Measurements from ENCODE around the gene FOXN3.

The FOXN3 gene

DNA sequence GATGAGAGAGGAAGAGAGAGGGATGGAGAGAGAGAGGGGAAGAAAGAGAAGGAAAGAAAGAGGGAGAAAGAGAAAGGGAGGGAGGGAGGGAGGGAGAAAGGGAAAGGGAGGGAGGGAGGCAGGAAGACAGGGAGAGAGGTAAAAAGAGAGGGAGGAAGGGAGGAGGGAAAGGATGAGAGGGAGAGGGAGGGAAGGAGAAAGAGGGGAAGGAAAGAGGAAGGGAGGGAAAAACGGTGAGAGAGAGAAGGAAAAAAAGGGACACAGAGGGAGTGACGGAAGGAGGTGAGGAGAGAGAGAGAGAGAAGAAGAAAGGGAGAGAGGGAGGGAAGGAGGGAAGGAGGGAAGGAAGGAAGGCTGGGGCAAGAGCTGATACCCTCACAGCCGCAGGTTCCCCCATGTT lies 56.8 kb downstream of the FOXN3 start:
- no peak for DNase-seq (ENCODE audit: low read depth, low spot score)

DNA sequence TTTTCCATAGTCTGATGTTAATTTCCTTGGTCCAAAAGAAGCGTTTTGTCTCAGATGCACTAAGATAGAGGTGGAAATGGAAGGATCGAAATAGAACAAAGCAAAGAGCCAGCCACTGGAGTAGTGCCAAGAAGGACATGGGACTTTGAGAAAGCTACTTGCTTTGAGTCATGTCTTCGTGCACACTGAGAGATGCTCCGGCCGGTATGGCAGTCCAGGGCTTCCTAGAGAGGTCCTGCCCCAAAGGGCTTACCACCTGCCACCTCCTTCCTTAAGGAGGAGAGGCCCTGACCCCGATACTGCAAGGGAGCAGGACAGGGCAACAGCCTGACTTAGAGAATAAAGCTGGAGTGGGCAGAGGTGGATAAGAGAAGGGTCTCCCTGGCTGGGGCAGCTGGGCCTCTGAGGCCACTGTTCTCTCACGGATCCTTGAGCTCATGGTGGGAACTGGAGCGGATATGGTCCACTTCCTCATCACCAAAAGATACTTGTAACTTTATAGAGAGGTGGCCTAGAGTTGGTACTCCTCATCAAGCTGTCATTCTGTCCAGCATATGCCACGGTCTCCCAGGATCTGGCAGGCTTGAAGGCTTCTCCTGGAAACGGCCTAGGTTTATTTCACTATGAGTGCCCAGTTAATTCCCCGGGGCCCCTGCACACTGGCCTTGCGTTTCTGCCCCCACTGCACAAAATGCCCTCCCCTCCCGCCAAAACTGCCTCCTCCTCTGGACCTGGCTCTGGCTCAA lies 57.4 kb downstream of the FOXN3 start:
- no peak for DNase-seq (ENCODE audit: low read depth, low spot score)

DNA sequence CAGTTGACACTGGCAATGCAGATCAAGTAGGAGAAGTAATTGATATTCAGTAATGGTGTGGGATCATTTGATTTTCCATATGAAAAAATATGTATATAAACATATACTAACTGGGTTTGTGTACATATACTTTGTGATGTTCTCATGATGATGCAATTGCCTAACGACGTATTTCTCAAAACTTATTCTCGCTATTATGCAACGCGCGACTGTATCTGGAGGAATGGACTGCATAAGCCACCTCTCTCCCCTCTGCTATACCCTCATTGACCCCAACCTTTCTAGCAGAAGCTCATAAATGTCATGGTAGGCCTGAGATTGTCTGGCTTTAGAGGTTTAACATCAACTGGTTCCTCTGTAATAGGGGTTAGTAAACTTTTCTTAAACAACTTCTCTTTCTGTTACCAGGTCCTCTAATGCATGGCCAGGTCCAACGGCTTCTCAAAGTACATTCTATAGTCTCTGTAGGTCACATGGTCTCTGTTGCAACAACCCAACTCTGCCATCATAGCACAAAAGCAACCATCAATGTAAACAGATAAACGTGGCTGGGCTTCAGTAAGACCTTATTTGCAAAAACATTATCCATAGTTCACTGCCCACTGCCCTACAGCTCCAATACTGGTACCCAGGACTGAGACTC lies 59.3 kb downstream of the FOXN3 start:
- DNase-seq (ENCODE audit: low read depth, low spot score) = no peak

DNA sequence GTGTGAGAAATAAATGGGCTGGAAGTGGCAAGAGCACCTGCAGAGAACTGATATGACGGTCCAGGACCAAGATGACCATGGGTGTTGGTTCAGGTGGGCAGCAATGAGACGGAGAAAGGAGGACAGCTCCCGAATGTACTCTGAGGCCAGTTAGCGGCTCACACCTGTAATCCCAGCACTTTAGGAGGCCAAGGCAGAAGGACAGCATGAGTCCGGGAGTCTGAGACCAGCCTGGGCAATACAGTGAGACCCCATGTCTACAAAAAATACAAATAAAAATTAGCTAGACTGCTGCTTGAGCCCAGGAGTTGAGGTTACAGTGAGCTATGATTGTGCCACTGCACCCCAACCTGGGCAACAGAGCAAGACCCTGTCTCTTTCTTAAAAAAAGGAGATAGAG lies 60.1 kb downstream of the FOXN3 start:
- DNase-seq (ENCODE audit: low read depth, low spot score) = no peak

DNA sequence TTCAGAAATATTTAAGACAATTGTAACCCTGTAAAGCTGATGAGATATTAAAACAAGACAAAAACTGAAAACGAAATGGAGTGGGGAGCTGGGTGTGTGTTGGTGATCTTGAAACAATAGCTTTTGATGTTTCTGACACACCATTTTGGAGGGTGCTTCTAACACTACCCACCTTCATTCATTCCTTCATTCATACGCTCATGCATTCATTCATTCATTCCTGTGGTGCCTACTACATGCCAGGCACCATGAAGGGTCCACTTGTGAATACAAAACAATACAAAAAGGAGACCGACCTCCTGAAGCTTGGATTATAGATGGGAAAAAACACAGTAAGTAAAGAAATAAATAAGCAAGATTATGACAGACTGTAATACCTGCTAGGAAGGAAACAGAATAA lies 60.5 kb downstream of the FOXN3 start:
- no peak for DNase-seq (ENCODE audit: low read depth, low spot score)

DNA sequence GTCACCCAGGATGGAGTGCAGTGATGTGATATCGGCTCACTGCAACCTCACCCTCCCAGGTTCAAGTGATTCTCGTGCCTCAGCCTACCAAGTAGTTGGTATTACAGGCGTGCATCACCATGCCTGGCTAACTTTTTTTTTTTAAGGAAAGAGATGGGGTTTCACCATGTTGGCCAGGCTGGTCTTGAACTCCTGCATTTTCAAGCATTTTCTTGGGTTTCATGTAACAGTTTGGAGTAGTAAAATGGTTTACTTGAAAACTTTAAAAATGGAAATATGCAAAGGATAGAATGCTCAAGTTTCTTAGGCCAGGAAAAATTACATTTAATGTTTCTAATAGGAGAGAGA lies 63.3 kb downstream of the FOXN3 start:
- no peak for DNase-seq (ENCODE audit: low read depth, low spot score)

DNA sequence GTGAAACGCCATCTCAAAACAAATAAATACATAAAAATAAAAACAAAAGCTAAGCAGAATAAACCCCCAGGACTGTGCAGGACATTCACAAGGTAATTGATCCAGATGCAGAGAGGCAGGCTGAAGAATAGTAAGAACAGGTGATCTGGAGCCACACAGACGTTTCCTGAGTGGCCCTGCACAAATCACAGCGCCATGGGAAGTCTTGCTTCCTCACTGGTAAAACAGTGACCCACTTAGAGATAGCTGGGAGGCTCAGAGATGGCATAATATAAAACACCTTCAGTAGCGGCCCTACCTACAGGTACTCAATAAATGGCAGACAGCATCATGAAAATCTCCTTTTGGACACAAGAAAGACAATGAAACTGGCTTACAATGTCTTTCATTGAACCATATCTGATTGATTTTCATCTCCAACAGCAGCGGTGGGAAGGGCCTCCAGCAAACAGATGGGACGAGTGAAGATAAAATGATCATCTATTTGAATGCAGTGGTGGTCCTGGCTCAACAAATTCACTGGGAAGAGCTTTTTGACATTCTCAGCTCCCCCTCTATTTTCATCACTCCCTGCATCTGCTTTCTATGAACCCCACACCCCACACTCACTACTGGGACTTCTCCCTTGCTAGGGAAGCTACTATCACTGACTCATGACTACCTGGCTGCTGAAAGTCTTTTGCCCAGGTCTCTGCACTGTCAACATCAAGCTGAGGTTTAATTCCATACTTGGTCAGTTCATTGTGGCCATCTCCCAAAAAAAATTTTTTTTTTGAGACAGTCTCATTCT lies 63.9 kb downstream of the FOXN3 start:
- DNase-seq (ENCODE audit: low read depth, low spot score) = no peak

DNA sequence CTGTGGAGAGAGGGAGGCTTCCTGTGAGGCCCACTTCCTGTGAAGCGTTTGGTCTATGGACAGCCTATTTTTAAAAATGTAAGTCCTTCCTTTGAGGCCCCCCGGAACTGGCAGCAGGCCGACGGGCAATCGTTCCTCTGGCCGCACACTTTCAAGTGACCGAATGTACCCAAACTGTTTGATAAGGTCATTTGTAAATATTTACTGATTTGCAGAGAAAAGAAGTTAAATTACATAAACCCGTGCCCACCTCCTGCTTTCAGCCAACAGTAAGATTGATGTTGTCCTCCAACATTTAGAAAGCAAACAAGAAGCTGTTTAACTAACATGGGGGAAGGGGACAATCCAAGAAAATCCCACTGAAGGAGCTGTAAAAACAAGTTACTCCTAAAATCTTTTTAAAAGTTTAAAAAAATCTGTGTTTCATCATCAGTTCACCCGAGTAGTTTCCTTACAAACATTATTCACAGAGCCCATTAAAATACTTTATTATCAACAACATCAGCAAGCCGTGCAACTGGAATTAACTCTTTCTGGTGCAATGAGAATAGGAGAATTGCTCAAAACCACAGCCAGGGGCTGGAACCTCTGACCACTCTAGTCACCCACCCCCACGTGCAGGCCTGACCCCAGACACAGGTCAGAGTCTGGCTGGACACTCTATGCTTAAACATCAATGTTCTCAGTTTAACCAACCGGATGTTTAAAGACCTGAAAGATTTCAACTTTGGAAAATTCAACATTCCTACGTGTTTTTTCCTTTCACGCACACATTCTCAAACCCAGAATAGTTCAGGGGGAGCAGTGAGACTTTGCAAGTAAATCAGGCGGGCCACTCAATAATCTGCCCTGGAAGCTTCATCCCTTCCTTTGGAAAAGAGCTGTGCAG lies 65.3 kb downstream of the FOXN3 start:
- DNase-seq (ENCODE audit: low read depth, low spot score) = no peak

DNA sequence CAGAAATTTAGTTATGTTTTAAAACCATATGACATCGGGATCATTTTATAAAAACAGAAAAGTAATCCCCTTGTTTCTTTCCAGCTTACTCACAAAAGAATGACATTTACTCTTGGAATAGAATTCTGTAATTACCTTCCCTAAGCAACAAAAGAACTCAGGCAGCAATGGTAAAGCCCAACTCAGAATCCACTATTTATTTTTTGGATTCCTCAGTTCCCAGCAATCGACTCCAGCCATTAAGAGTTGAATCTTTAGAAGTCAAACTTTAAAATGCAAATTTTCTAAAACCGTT lies 65.9 kb downstream of the FOXN3 start:
- DNase-seq (ENCODE audit: low read depth, low spot score) = no peak

DNA sequence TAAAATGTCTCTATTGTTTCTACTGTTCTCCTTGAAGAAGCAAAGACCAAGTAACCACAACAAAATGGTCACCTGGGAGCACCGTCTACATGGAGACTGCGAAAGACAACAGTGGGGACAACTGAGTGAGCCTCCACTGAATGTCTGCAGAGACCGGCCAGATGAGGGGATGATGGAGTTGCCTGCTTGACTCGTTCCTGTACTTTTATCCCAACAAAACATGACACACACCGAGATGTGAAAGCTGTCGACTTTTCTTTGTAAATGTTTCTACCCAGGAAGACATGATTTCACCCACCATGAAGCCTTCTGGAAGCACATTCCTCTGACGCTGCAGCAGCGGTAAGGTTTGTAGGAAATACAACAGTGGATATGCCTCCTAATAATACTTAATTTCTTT lies 66.9 kb downstream of the FOXN3 start:
- no peak for DNase-seq (ENCODE audit: low read depth, low spot score)

DNA sequence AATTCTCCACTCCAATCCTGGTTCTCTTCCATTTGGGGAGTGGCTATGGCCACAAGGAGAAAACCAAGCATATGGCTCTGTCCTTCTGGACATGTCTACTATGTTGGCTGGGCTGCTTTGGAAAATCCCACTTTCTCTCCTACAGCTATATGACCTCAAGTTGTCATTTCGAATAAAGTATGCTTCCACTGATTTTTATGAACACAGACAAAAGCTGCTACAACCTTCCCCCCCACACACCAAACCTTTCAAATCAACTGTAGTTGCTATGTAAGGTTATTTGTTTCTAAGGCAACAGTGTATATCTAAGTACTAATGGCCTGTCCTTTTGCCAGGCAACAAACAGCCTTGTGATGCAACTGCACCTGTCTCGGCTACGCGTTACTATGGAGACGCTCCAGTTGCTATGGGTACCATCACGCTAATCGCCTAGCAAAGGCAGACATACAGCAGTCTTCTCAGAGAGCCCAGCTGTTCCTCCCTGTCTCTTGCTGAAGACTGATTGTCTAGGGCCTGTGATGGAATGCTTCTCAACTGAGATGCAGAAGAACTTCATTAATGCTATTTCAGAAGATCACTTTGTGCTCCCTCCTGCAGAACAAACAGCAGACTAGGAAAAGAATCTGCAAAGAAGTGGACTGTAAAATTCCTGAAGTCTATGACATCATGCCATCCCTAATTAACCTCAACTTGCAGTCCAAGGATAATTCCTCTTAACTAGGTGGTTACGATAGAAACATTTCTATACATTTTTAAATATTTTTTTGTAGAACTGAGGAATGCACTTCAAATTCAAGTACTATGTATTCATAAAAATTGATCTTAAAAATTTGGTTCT lies 67.6 kb downstream of the FOXN3 start:
- no peak for DNase-seq (ENCODE audit: low read depth, low spot score)

DNA sequence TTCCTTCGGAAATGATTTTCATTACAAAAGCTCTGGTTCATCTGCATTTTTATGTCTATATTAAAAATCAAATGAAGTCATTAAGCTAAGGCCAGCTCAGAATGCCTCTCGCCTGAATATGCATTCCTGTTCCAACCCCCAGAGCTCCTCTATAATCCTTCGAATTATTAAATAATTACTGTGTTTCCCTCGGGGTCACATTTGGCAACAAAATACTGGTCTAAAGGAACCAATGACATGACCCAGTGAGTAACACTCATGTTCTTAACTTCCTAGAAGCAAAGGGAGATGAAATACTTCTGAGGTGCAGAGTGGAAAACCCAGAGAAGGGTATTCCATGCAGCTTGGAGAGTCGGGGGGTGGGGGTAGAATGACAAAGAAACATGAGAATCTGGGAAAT lies 68.3 kb downstream of the FOXN3 start:
- DNase-seq (ENCODE audit: low read depth, low spot score) = no peak

DNA sequence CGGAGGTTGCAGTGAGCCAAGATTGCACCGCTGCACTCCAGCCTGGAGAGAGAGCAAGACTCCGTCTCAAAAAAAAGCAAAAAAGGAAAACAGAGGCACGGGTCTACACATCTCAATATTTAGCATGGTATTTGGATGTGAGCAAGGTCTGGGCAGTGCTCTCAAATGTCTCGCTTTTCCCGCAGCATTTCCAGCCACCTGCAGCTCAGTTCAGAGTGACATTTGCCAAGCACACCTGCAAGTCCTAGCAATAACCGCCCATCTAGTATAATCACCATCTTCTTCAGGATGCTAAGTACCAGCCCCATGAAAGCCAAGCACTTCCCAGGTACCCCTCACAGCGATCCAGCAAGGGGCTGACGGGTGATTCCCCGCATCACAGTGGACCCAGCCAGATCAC lies 69.1 kb downstream of the FOXN3 start:
- no peak for DNase-seq (ENCODE audit: low read depth, low spot score)

DNA sequence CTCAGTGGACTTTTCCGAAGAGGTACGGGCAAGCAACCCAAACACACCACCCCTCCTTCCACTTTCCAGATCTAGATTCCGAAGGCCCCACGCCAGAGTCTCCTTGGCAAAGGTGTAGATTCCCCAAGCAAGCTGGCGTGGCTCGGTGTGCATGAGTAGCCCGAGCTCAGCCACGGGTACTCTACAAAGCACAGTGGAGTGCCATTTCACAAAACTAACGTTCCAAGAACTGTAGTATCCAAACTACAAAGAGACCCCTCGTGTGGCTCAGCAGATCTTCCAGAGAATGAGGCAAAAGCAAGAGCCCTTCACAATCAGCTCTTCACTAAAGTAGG lies 72.1 kb downstream of the FOXN3 start:
- DNase-seq (ENCODE audit: low read depth, low spot score) = no peak

DNA sequence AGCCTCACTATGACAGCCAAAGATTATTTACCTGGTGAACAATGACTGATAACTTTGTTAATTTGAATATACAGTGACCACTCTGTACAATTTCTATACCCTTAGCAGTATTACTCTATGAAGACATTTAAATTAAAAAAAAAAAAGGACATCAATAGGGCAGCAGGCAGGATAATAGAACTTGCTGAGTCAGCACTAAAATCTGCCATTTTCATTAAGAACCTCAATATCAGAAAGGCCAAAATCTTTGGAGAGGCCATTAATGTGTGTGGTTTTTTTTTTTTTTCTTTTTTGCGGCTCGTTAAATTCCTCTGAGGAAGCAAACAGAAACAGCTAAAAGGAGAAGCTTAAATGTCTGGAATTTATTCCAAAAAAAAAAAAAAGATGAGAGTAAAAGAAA lies 73.7 kb downstream of the FOXN3 start:
- no peak for DNase-seq (ENCODE audit: low read depth, low spot score)

DNA sequence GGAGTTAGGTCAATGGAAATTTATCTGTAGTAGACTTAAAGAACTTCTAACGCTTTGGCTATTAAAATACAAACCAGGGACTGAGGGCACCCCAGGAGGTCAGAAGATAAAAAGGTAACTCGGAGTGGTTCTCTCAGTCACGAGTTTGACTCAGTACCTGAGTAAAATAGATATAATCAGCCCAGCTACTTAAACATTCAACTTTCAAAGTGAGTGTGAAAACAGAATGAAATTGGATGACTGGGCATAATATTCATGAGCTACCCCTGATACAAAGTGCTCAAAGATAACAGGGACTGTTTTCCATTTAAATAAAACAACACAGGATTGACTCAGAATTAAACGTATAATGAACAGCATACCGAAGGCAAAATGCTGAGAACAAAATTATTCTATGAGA lies 75.0 kb downstream of the FOXN3 start:
- no peak for DNase-seq (ENCODE audit: low read depth, low spot score)

DNA sequence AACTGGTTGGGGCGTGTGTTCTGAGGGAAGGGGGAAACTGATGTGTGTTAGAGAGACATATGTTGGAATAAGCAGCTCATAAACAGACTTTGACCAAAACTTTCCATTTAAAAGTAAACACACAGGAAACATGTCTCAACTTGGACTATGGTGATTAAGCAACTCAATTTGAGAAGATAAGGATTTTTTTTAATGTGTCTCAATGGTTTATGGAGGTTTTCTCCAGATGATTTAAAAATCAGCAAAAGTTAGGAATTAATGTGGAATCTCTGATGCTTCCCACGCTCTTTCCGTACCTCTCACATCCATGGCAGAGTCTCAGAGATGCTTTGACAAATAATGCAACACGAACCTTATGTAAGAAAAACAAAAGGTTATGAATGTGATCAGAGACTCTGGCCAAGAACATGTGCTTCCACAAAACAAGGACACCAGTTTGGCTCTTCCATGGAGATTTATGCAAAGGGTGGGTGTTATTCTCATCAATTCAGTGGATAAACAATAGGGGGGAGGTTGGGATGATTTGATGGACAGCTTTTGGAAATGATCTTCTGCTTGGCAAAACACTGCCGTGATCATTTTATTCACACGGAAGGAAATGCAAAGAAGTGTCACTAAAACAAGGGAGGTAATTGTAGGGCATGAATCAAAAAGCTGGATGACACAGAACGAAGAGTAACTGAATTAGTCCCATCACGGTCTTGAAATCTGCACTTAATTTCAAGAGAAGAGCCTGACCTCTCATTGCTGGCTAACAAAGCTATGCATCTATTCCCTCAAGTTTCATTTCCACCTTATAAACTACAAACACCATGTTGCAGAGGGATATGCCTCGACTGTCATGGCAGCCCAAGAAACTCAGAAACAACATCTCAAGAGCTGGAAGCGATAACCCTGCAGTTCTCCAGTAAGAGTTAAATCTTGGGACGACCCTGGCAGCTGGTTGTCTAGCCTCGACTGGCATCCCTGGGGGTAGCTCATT lies 76.5 kb downstream of the FOXN3 start:
- DNase-seq (ENCODE audit: low read depth, low spot score) = no peak

DNA sequence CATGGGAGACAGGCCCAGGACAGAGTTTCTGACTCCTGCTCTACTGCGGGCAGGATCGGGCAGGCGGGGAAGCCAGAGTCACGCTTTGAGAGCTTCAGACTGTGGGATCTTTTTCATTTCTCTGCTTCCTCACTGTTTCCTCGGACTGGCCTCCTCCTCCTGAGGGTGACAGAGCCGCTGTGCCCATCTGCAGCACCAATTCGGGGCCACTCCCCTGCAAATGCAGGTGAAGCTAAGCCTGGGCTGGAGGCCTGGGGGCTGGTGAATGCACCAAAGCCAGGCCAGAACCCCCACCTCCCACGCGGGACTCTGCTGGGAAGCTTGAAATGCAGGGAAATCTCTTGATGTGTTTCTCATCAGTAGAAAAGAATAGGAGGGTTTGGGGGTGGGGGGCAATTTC lies 77.5 kb downstream of the FOXN3 start:
- DNase-seq (ENCODE audit: low read depth, low spot score) = no peak

DNA sequence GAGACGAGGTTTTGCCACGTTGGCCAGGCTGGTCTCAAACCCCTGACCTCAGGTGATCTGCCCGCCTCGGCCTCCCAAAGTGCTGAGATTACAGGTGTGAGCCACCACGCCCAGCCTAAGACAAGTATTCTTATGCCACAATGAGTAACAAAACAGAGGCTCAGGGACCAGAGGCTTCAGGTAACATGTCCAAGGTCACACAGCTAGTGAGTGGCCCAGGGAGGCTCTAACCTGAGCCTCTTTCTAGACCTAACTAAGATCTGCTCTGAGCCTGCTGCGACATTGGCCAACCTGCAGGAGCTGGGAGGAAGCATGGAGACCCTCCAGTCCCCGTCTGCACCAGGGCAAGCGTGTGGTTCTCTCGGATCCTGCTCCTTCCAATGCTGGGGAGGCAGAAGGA lies 77.9 kb downstream of the FOXN3 start:
- DNase-seq (ENCODE audit: low read depth, low spot score) = no peak

DNA sequence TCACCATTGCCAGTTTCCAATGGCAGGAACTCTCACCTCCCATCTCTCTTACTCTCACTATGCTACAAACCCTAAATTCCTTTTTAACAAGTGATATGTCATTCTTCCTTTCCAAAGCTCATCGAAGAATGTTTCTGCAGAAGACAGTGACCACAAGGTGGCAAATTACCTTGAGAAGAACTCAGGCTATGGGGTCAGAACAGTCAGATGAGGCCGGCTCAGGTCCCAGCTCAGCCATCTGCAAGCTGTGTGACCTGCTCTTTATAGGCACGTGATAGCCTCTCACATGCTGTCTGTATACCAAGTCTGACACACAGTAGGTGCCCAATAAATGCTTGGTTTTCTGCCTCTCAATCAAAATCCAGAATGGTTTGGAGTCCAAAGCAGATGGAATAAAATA lies 80.7 kb downstream of the FOXN3 start:
- no peak for DNase-seq (ENCODE audit: low read depth, low spot score)

All from brain pericyte (primary cell).